Hematopoietic multipotent progenitor cell (in vitro differentiated cells): Measurements from ENCODE around the gene FBXO42. TPM values are rescaled to one million over a fixed set of nuclear protein-coding genes. Genes with fewer than 3 reads are reported as not detected.
A peak's percentile ranks its signal among the peaks of the same experiment; 100 is the strongest.
"Not testable (repeated sequence)": the region's sequence is repeated elsewhere in the genome, so short reads cannot be mapped to it uniquely, and the experiment has no call there.

Source experiments
- DNase-seq, 3 donors: peaks; one replicate each; pipeline ENCODE4 v3.0.0-alpha.2; 2011 to 2015; ENCODE audit warnings: low read depth in 2 of 3, low spot score in 2 of 3
- total RNA-seq: library from RNA; depleted of rRNA; stranded (reverse); fragments of >200 nt; gene quantifications from one replicate; pipeline ENCODE4 v1.2.3, GENCODE V29; 2012

Gene FBXO42
- total RNA-seq, 1 donor, result 17.5 TPM

- DNase-seq, result no peak
Observed at GRCh38 chr1:16226490-16227179, 125.6 kb downstream of the FBXO42 start.

GRCh38 chr1:16226129-16226489, 126.2 kb downstream of the FBXO42 start:
- DNase-seq, result no peak

GRCh38 chr1:16224472-16224871, 127.8 kb downstream of the FBXO42 start:
- no peak for DNase-seq

GRCh38 chr1:16222716-16223115, 129.6 kb downstream of the FBXO42 start:
- not testable (repeated sequence) for DNase-seq

GRCh38 chr1:16221499-16221898, 130.8 kb downstream of the FBXO42 start:
- DNase-seq, result no peak

GRCh38 chr1:16219968-16220500, 132.2 kb downstream of the FBXO42 start:
- no peak for DNase-seq

GRCh38 chr1:16218674-16219071, 133.6 kb downstream of the FBXO42 start:
- no peak for DNase-seq

GRCh38 chr1:16218014-16218673, 134.1 kb downstream of the FBXO42 start:
- DNase-seq, result no peak

- peak; percentile 78 to 96 (median 95) for DNase-seq
Observed at GRCh38 chr1:16217061-16217785, 135.1 kb downstream of the FBXO42 start.

- peak in 2 of 3 donors; percentile 89 to 96 for DNase-seq
Observed at GRCh38 chr1:16215882-16216753, 136.2 kb downstream of the FBXO42 start.

GRCh38 chr1:16215240-16215639, 137.0 kb downstream of the FBXO42 start:
- not testable (repeated sequence) for DNase-seq

GRCh38 chr1:16213544-16213943, 138.7 kb downstream of the FBXO42 start:
- not testable (repeated sequence) for DNase-seq

GRCh38 chr1:16213013-16213412, 139.3 kb downstream of the FBXO42 start:
- DNase-seq, result no peak

GRCh38 chr1:16212251-16212961, 139.9 kb downstream of the FBXO42 start, which contains the start of gene ARHGEF19:
Gene ARHGEF19 (minus strand): TSS chr1:16212652. CDS start chr1:16209054, 3,598 bp downstream.
- DNase-seq, result no peak

GRCh38 chr1:16211824-16212223, 140.5 kb downstream of the FBXO42 start:
- no peak for DNase-seq

GRCh38 chr1:16210581-16210980, 141.7 kb downstream of the FBXO42 start:
- no peak for DNase-seq

GRCh38 chr1:16209847-16210407, 142.4 kb downstream of the FBXO42 start:
- DNase-seq, result no peak

- no peak for DNase-seq
Observed at GRCh38 chr1:16209132-16209846, 143.0 kb downstream of the FBXO42 start.
